H1 (cell line): Measurements from ENCODE around the gene DYNLT3. TPM values are rescaled to one million over a fixed set of nuclear protein-coding genes. Genes with fewer than 3 reads are reported as not detected.

Source experiments
- CTCF ChIA-PET: fragments of 300-600 bp; sonication (Branson Sonifier 250); formaldehyde crosslinking; loops from one replicate; lab custom pipeline; 2021; ENCODE audit not compliant: partially characterized antibody; lab: Charles Lee
- POLR2A ChIA-PET: fragments of 300-600 bp; sonication (Branson Sonifier 250); formaldehyde crosslinking; loops from one replicate; lab custom pipeline; 2021; ENCODE audit warnings: inconsistent platforms; ENCODE audit not compliant: partially characterized antibody; lab: Charles Lee
- DNase-seq, 2 experiments: peaks; one replicate each; pipeline versions ENCODE4 v3.0.0 to v3.0.0-alpha.2; 2010 to 2022; ENCODE audit warnings: low spot score in 2 of 2, low read depth in 1 of 2, mixed read lengths in 1 of 2
- FAIRE-seq: peaks from 2 replicates; lab custom pipeline; 2011; peaks lifted over from hg19 to GRCh38; lab: Jason Lieb, UNC
- H2AFZ ChIP-seq: 2 replicates; pipeline ENCODE4 v1.8.1; 2012; ENCODE audit warnings: low read length, inconsistent platforms
- H2AK5ac ChIP-seq: 2 replicates; pipeline ENCODE4 v1.6.1; 2013; ENCODE audit warnings: low read depth, low read length
- H2BK120ac ChIP-seq: replicated peaks from 2 replicates; pipeline ENCODE3; 2013; ENCODE audit warnings: low read depth, low read length, inconsistent platforms
- H2BK12ac ChIP-seq: 2 replicates; pipeline ENCODE4 v1.6.1; 2013; ENCODE audit warnings: low read depth, low read length
- H2BK15ac ChIP-seq: 2 replicates; pipeline ENCODE4 v1.6.1; 2013; ENCODE audit warnings: low read length
- H2BK20ac ChIP-seq: 2 replicates; pipeline ENCODE4 v1.6.1; 2013; ENCODE audit warnings: low read length
- H2BK5ac ChIP-seq: 2 replicates; pipeline ENCODE4 v1.6.1; 2013; ENCODE audit warnings: low read depth, low read length
- H3K14ac ChIP-seq: 2 replicates; pipeline ENCODE4 v1.6.1; 2013; ENCODE audit warnings: inconsistent platforms; ENCODE audit not compliant: insufficient read length
- H3K18ac ChIP-seq: 2 replicates; pipeline ENCODE4 v1.6.1; 2013; ENCODE audit warnings: low read length; ENCODE audit errors: extremely low read depth
- H3K23ac ChIP-seq: 2 replicates; pipeline ENCODE4 v1.6.1; 2013; ENCODE audit warnings: inconsistent platforms; ENCODE audit not compliant: insufficient read length
- H3K23me2 ChIP-seq: 2 replicates; pipeline ENCODE4 v1.6.1; 2013; ENCODE audit warnings: low read depth, low read length
- H3K27ac ChIP-seq: 2 replicates; pipeline ENCODE4 v1.6.1; 2011; ENCODE audit warnings: low read depth, low read length, inconsistent platforms
- H3K27me3 ChIP-seq, 4 experiments: replicated peaks in 1 of 4; 1 replicate in 1 of 4; 2 replicates in 3 of 4; pipeline versions ENCODE4 v1.6.1 to v1.8.1; 2011 to 2013; ENCODE audit warnings: low read length in 3 of 4, mild to moderate bottlenecking in 3 of 4, inconsistent platforms in 2 of 4, mixed read lengths in 2 of 4, moderate library complexity in 1 of 4; ENCODE audit not compliant: control insufficient read depth in 3 of 4, insufficient read depth in 3 of 4; ENCODE audit errors: extremely low read depth in 1 of 4
- H3K36me3 ChIP-seq, 4 experiments: 2 replicates each; pipeline versions ENCODE4 v1.6.1 to v1.8.1; 2011 to 2013; ENCODE audit warnings: mild to moderate bottlenecking in 4 of 4, low read length in 3 of 4, moderate library complexity in 2 of 4, control low read depth in 1 of 4, inconsistent platforms in 1 of 4; ENCODE audit not compliant: insufficient read depth in 4 of 4, control insufficient read depth in 2 of 4
- H3K4ac ChIP-seq: replicated peaks from 2 replicates; pipeline ENCODE3; 2013; ENCODE audit warnings: low read length, low read depth, mixed read lengths, inconsistent platforms; ENCODE audit not compliant: insufficient read length
- H3K4me1 ChIP-seq, 4 experiments: replicated peaks in 1 of 4; 1 replicate in 1 of 4; 2 replicates in 3 of 4; pipeline versions ENCODE4 v1.6.1 to v1.8.1; 2011 to 2013; ENCODE audit warnings: low read length in 3 of 4, inconsistent platforms in 2 of 4, mixed read lengths in 1 of 4; ENCODE audit not compliant: insufficient read depth in 4 of 4, control insufficient read depth in 3 of 4
- H3K4me2 ChIP-seq, 2 experiments: 2 replicates each; pipeline versions ENCODE4 v1.6.1 to v1.8.1; 2011 to 2013; ENCODE audit warnings: low read depth in 2 of 2, low read length in 2 of 2, control low read depth in 1 of 2, inconsistent platforms in 1 of 2, mild to moderate bottlenecking in 1 of 2; ENCODE audit not compliant: insufficient read depth in 1 of 2
- H3K4me3 ChIP-seq, 4 experiments: fragments of 200-600, 300-600 bp in 1 of 4; sonication (generic), shearing (Covaris generic), sonication (Bioruptor Twin) in 1 of 4; 2 replicates each; pipeline versions ENCODE4 v1.5.1 to v1.8.1; 2011 to 2016; ENCODE audit warnings: low read length in 4 of 4, low read depth in 3 of 4, control low read depth in 2 of 4, inconsistent platforms in 2 of 4, mild to moderate bottlenecking in 2 of 4, mixed read lengths in 1 of 4, moderate library complexity in 1 of 4; ENCODE audit not compliant: insufficient read depth in 2 of 4; ENCODE audit errors: extremely low read depth in 1 of 4
- H3K56ac ChIP-seq: replicated peaks from 2 replicates; pipeline ENCODE3; 2013; ENCODE audit warnings: low read depth, mild to moderate bottlenecking, mixed read lengths, low read length, inconsistent platforms; ENCODE audit not compliant: insufficient read length
- H3K79me1 ChIP-seq: 2 replicates; pipeline ENCODE4 v1.6.1; 2013; ENCODE audit warnings: low read depth, low read length, control low read depth
- H3K79me2 ChIP-seq, 2 experiments: 2 replicates each; pipeline versions ENCODE4 v1.6.1 to v1.8.1; 2012 to 2013; ENCODE audit warnings: low read length in 2 of 2, mild to moderate bottlenecking in 2 of 2, inconsistent platforms in 1 of 2; ENCODE audit not compliant: insufficient read depth in 2 of 2, control insufficient read depth in 1 of 2
- H3K9ac ChIP-seq, 4 experiments: replicated peaks in 1 of 4; 1 replicate in 1 of 4; 2 replicates in 3 of 4; pipeline versions ENCODE4 v1.6.1 to v1.8.1; 2011 to 2013; ENCODE audit warnings: low read depth in 3 of 4, low read length in 3 of 4, control low read depth in 2 of 4, mild to moderate bottlenecking in 2 of 4, moderate library complexity in 2 of 4, inconsistent platforms in 1 of 4; ENCODE audit errors: extremely low read depth in 1 of 4
- H3K9me3 ChIP-seq, 2 experiments: 2 replicates each; pipeline versions ENCODE4 v1.6.1 to v1.8.1; 2012 to 2013; ENCODE audit warnings: mild to moderate bottlenecking in 2 of 2, moderate library complexity in 2 of 2, control low read depth in 1 of 2, inconsistent platforms in 1 of 2, low read depth in 1 of 2, low read length in 1 of 2, mixed read lengths in 1 of 2; ENCODE audit not compliant: insufficient read depth in 2 of 2
- H4K20me1 ChIP-seq, 2 experiments: replicated peaks in 1 of 2; 2 replicates each; pipeline versions ENCODE3 to v1.8.1; 2011 to 2013; ENCODE audit warnings: inconsistent platforms in 2 of 2, low read length in 2 of 2, mild to moderate bottlenecking in 1 of 2; ENCODE audit not compliant: insufficient read depth in 2 of 2, control insufficient read depth in 1 of 2
- H4K5ac ChIP-seq: 2 replicates; pipeline ENCODE4 v1.6.1; 2013; ENCODE audit warnings: low read length, low read depth, mixed read lengths, inconsistent platforms; ENCODE audit not compliant: insufficient read length
- H4K8ac ChIP-seq: 2 replicates; pipeline ENCODE4 v1.8.0; 2013; ENCODE audit warnings: mild to moderate bottlenecking, moderate library complexity, low read length, inconsistent platforms; ENCODE audit not compliant: insufficient read depth; ENCODE audit errors: extremely low read depth
- H4K91ac ChIP-seq: replicated peaks from 2 replicates; pipeline ENCODE3; 2013; ENCODE audit warnings: low read length, mixed read lengths, inconsistent platforms; ENCODE audit not compliant: insufficient read length
- FOSL1 ChIP-seq: IDR thresholded peaks from 2 replicates; pipeline ENCODE4 v1.6.1; 2011; ENCODE audit warnings: mild to moderate bottlenecking, low read depth, low read length, moderate library complexity; ENCODE audit not compliant: insufficient read depth
- KDM4A ChIP-seq: IDR thresholded peaks from one replicate; pipeline ENCODE4 v1.7.1; 2012; ENCODE audit warnings: low read depth, mild to moderate bottlenecking, moderate library complexity, low read length, inconsistent platforms; ENCODE audit not compliant: severe bottlenecking
- MAFK ChIP-seq: IDR thresholded peaks from 2 replicates; pipeline ENCODE4 v1.6.1; 2012; ENCODE audit warnings: low read depth, mild to moderate bottlenecking, improper control_type of control experiment, low read length
- PHF8 ChIP-seq: fragments of 200-600 bp; sonication (generic); conservative IDR thresholded peaks from 2 replicates; pipeline ENCODE4 v1.7.1; 2012; ENCODE audit warnings: low read depth, mild to moderate bottlenecking, inconsistent platforms, low read length, moderate library complexity
- POLR2AphosphoS5 ChIP-seq: IDR thresholded peaks from 2 replicates; pipeline ENCODE4 v1.6.1; 2011; ENCODE audit warnings: low read depth, low read length
- RNF2 ChIP-seq: fragments of 200-900, 300-1000 bp; sonication (generic); IDR thresholded peaks from 2 replicates; pipeline ENCODE4 v1.7.1; 2016; ENCODE audit warnings: borderline replicate concordance, low read depth, mild to moderate bottlenecking, antibody characterized with exemption, low read length; ENCODE audit not compliant: poor library complexity, severe bottlenecking; ENCODE audit errors: missing control alignments
- RXRA ChIP-seq: IDR thresholded peaks from 2 replicates; pipeline ENCODE4 v1.6.1; 2011; ENCODE audit warnings: low read depth, mild to moderate bottlenecking, low read length, moderate library complexity; ENCODE audit not compliant: insufficient read depth
- SAP30 ChIP-seq: fragments of 300-600 bp; sonication (generic); IDR thresholded peaks from 2 replicates; pipeline ENCODE4 v1.7.1; 2012; ENCODE audit warnings: low read length, moderate library complexity, mild to moderate bottlenecking, inconsistent platforms; ENCODE audit not compliant: insufficient read depth, insufficient replicate concordance
- SP4 ChIP-seq: IDR thresholded peaks from 2 replicates; pipeline ENCODE4 v1.6.1; 2012; ENCODE audit warnings: low read length, inconsistent platforms
- WGBS, 2 experiments: shearing (Covaris generic) in 1 of 2; methylation state at CpG; one replicate each; pipeline versions ENCODE4 v1.1.6 to v1.1.7; 2013 to 2015; ENCODE audit warnings: low lambda C conversion rate in 2 of 2, mixed read lengths in 2 of 2, inconsistent platforms in 1 of 2, low coverage in 1 of 2, missing lambda C conversion rate in 1 of 2; ENCODE audit not compliant: insufficient replicate concordance in 2 of 2, insufficient coverage in 1 of 2, insufficient read length in 1 of 2; ENCODE audit errors: extremely low coverage in 1 of 2, missing lambda C conversion rate in 1 of 2; 5-methylcytosine and 5-hydroxymethylcytosine counted together
- polyA plus RNA-seq, 7 experiments: library from polyadenylated mRNA; depleted of rRNA in 3 of 7; stranded (reverse) in 5 of 7; unstranded in 2 of 7; fragments of >200 nt in 5 of 7; fragments of 200-250 nt in 2 of 7; gene quantifications; 1 replicate in 5 of 7; 2 replicates in 1 of 7; 4 replicates in 1 of 7; pipeline versions ENCODE4 v1.2.1 to v1.2.3, GENCODE V29; 2011 to 2013; ENCODE audit warnings: missing spikeins in 2 of 7, mixed read lengths in 2 of 7
- total RNA-seq: library from RNA; stranded (reverse); fragmentation: NEBNext Ultra II Directional; extraction: Animal tissue kit (Norgen Biotek cat#: 25700); gene quantifications from 2 replicates; pipeline ENCODE4 v1.2.1, GENCODE V29; 2021
- TF ChIP-seq, protein P1 (sequence below): IDR thresholded peaks from 2 replicates; pipeline ENCODE4 v1.6.1; 2011; ENCODE audit warnings: low read depth, mild to moderate bottlenecking, low read length; ENCODE audit not compliant: insufficient read depth
- TF ChIP-seq, protein P2 (sequence below): IDR thresholded peaks from 2 replicates; pipeline ENCODE4 v1.6.1; 2011; ENCODE audit warnings: low read length, improper control_type of control experiment

Gene DYNLT3
- total and polyA plus RNA-seq, 2 of the 8 experiments (the other 6 are each of a cell fraction or from before 2014, with no cell fraction given): 2.3 to 3.5 TPM

DNA sequence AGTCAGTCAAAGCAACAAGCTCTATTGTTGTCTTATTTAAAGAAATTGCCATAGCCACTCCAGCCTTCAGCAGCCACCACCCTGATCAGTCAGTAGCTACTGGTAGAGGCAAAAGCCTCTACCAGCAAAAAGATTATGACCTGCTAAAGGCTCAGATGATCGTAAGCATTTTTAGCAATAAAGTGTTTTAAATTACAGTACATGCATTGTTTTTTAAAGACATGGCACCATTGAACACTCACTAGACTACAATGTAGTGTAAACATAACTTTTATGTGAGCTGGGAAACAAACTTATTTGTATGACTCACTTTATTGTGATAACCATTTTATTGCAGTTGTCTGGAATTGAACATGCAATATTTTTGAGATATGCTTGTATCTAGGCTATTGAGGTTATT lies 32.3 kb upstream of the DYNLT3 start:
- Histone ChIP-seq H2BK12ac (no peak overlapping the region), H4K20me1 (no peaks in the 10 kb centered on the region), H2BK120ac (no peak overlapping the region), H2BK5ac (no peak overlapping the region), H3K18ac (no peak overlapping the region), H2AFZ (no peak overlapping the region), H3K14ac (no peak overlapping the region), H4K5ac (no peak overlapping the region), H3K4me3 (no peak overlapping the region), H2BK15ac (no peak overlapping the region), H3K23me2 (no peaks in the 10 kb centered on the region), H2AK5ac (no peak overlapping the region), H4K91ac (no peak overlapping the region), H3K4ac (no peak overlapping the region), H3K23ac (no peak overlapping the region), H4K8ac (no peak overlapping the region), H3K9me3 (no peaks in the 10 kb centered on the region), H3K9ac (no peak overlapping the region), H3K79me2 (no peaks in the 10 kb centered on the region), H3K4me1 (no peaks in the 10 kb centered on the region), H3K27ac (no peak overlapping the region), H3K56ac (no peak overlapping the region), H3K4me2 (no peak overlapping the region), H3K36me3 (no peaks in the 10 kb centered on the region), H3K27me3 (no peaks in the 10 kb centered on the region), H3K79me1 (no peaks in the 10 kb centered on the region), H2BK20ac (no peak overlapping the region)
- 100% methylated on average over 1 of the region's 1 CpG; no CpG with 5 or more reads in 1 of the 2 experiments for WGBS, 2 experiments
- POLR2A ChIA-PET: no interaction called here
- DNase-seq: no peak
- CTCF ChIA-PET: no interaction called here
- no peak for TF ChIP-seq SAP30
- TF ChIP-seq KDM4A: no peak
- TF ChIP-seq RNF2: no peak
- TF ChIP-seq, protein P1, sequence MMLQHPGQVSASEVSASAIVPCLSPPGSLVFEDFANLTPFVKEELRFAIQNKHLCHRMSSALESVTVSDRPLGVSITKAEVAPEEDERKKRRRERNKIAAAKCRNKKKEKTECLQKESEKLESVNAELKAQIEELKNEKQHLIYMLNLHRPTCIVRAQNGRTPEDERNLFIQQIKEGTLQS: no peak
- no peak for TF ChIP-seq FOSL1
- TF ChIP-seq, protein P2, sequence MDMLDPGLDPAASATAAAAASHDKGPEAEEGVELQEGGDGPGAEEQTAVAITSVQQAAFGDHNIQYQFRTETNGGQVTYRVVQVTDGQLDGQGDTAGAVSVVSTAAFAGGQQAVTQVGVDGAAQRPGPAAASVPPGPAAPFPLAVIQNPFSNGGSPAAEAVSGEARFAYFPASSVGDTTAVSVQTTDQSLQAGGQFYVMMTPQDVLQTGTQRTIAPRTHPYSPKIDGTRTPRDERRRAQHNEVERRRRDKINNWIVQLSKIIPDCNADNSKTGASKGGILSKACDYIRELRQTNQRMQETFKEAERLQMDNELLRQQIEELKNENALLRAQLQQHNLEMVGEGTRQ: no peak
- no peak for TF ChIP-seq PHF8
- no peak for TF ChIP-seq SP4
- TF ChIP-seq RXRA: no peak
- no peak for TF ChIP-seq MAFK
- TF ChIP-seq POLR2AphosphoS5: no peak
- no peak for FAIRE-seq
